Activated naive CD8-positive, alpha-beta T cell treated with anti-CD3 and anti-CD28 coated beads, Interleukin-2, amount 10 ng/mL, durations not matched to agents 7 days and 5 days (primary cell): ENCODE measurements around the gene SPINK5. TPM values are rescaled to one million over a fixed set of nuclear protein-coding genes. Genes with fewer than 3 reads are reported as not detected.

ENCODE experiments used
- ATAC-seq: fragments of 150-1000 bp; cut with Tn5 transposase; one replicate; pipeline ENCODE4 v1.10.0; 2021; ENCODE audit warnings: low read depth, moderate library complexity
- POLR2A ChIA-PET: fragments of 350-600 bp; sonication (Branson Sonifier 250); formaldehyde crosslinking; loops from one replicate; lab custom pipeline; 2021; ENCODE audit warnings: antibody characterized with exemption; lab: Charles Lee
- DNase-seq: peaks from one replicate; pipeline ENCODE4 v3.0.0; 2021
- H3K27ac Mint-ChIP-seq: one replicate; pipeline ENCODE4 v1.8.0; 2022; ENCODE audit warnings: mild to moderate bottlenecking, mixed read lengths
- H3K27me3 Mint-ChIP-seq: one replicate; pipeline ENCODE4 v1.8.0; 2022; ENCODE audit warnings: mild to moderate bottlenecking, moderate library complexity, mixed read lengths
- H3K36me3 Mint-ChIP-seq: one replicate; pipeline ENCODE4 v1.8.0; 2021; ENCODE audit warnings: mild to moderate bottlenecking, mixed read lengths
- H3K4me1 Mint-ChIP-seq: one replicate; pipeline ENCODE4 v1.8.0; 2021; ENCODE audit warnings: mixed read lengths
- H3K4me3 Mint-ChIP-seq: one replicate; pipeline ENCODE4 v1.8.0; 2022; ENCODE audit warnings: mild to moderate bottlenecking, moderate library complexity, mixed read lengths
- H3K9me3 Mint-ChIP-seq: one replicate; pipeline ENCODE4 v1.8.0; 2021; ENCODE audit warnings: mixed read lengths
- total RNA-seq, 2 experiments: library from RNA; stranded (reverse); gene quantifications; one replicate each; pipeline ENCODE4 v1.2.3, GENCODE V29; 2021

SPINK5 gene
- total RNA-seq, 2 experiments from 2014 or later, result not detected

DNA sequence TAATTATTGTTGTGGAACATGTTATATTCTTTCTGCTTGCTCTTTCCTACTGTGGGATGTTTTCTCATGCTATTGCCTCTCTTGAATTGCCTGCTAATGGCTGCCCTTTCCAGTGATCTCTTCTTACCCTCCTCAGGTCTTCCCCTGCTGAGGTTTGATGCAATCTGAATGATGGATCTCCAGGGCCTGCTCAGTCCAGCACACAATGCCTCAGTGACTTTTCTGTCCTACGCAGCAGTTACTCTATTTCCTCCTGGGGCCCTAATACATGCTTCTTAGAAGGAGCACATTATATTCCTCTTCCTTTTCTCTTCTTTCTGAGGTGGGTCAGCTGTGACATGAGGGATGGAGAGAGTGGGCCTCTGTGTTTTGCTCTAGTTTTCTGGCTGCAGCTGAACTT lies 104.5 kb downstream of the SPINK5 start, which contains the start of gene SPINK14:
Gene SPINK14, plus strand, starts transcription at position 301 of the 400 bp plus-strand sequence. CDS start 1,187 bp downstream, outside the sequence.
- DNase-seq (no peak), ATAC-seq (no peak)
- H3K4me1 Mint-ChIP-seq, result no peaks in the 10 kb centered on the region
- no peaks in the 10 kb centered on the region for H3K9me3 Mint-ChIP-seq
- H3K27me3 Mint-ChIP-seq, result peaks cover 13% of the 10 kb centered on the region
- no peak within 1 kb of the TSS for H3K27ac Mint-ChIP-seq
- POLR2A ChIA-PET, result no interaction called here
- no peak within 1 kb of the TSS for H3K4me3 Mint-ChIP-seq
- H3K36me3 Mint-ChIP-seq, result no peaks in the 10 kb centered on the region

DNA sequence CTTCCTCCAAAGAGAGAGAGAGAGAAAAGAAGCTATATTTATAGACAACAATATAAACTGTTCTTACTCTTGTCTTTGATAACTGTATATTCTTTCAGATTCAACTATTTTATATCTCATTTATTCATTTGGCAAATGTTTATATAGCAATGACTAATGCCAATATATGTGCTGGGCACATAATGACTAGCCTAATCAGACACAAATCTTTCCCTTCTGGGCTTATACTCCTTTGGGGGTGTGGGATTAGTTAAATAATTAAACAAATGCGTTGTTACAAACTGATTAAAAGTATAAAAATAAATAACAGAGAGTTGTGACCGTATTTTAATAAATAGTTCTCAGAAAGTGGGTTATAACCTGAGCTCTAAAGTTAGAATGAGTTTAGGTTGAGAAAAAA lies 108.6 kb downstream of the SPINK5 start:
- Mint-ChIP-seq H3K27me3 (peaks cover 26% of the 10 kb centered on the region), H3K9me3 (no peaks in the 10 kb centered on the region), H3K36me3 (no peaks in the 10 kb centered on the region), H3K4me1 (no peaks in the 10 kb centered on the region), H3K4me3 (no peak overlapping the region), H3K27ac (no peak overlapping the region)
- no peak for DNase-seq
- ATAC-seq, result no peak
- POLR2A ChIA-PET, result no interaction called here

DNA sequence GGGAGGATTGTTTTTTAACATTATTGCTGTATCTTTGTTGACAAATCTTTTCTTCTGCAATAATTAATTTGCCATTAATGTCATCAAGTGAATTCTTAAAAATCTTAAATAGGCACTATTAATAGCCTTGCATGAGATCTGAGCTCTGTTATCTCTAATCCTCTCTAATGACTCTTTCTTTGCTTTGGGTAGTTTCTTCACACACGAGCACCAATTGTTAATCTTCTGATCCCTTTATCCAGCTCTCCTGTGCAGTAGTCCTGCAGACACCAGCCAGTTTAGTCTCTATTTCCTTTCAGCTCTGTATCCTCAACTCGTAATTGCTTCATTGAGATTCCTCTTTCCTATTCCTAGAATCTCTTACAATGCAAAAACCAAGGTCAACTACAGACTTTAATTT lies 112.7 kb downstream of the SPINK5 start:
- H3K4me1 Mint-ChIP-seq, result no peaks in the 10 kb centered on the region
- H3K9me3 Mint-ChIP-seq, result no peaks in the 10 kb centered on the region
- no peaks in the 10 kb centered on the region for H3K36me3 Mint-ChIP-seq
- H3K27me3 Mint-ChIP-seq, result peaks cover 27% of the 10 kb centered on the region
- POLR2A ChIA-PET, result no interaction called here
- no peak overlapping the region for H3K27ac Mint-ChIP-seq
- H3K4me3 Mint-ChIP-seq, result no peak overlapping the region
- DNase-seq (no peak), ATAC-seq (no peak)

DNA sequence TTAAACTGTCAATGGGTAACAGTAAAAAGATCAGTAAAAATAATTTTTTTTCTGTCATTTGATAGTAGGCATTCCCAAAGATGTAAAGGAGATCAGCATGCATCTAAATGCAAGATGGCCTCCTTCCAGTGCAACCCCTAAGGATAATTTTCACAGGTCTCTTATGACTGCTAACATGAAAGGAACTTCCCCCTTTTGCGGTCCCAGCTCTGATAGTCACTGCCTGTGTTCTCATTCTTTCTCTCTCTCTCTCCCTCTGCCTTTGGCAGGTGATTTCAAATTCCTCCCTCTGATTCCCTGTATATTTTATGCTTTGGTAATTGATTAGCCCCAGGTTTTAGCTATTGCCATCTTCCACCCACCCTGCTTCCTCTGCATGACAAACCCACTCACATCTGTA lies 113.4 kb downstream of the SPINK5 start:
- peaks cover 25% of the 10 kb centered on the region for H3K27me3 Mint-ChIP-seq
- ATAC-seq, result no peak
- H3K9me3 Mint-ChIP-seq, result no peaks in the 10 kb centered on the region
- H3K4me1 Mint-ChIP-seq, result no peaks in the 10 kb centered on the region
- no peak overlapping the region for H3K27ac Mint-ChIP-seq
- no peaks in the 10 kb centered on the region for H3K36me3 Mint-ChIP-seq
- DNase-seq, result no peak
- H3K4me3 Mint-ChIP-seq, result no peak overlapping the region
- POLR2A ChIA-PET, result no interaction called here

DNA sequence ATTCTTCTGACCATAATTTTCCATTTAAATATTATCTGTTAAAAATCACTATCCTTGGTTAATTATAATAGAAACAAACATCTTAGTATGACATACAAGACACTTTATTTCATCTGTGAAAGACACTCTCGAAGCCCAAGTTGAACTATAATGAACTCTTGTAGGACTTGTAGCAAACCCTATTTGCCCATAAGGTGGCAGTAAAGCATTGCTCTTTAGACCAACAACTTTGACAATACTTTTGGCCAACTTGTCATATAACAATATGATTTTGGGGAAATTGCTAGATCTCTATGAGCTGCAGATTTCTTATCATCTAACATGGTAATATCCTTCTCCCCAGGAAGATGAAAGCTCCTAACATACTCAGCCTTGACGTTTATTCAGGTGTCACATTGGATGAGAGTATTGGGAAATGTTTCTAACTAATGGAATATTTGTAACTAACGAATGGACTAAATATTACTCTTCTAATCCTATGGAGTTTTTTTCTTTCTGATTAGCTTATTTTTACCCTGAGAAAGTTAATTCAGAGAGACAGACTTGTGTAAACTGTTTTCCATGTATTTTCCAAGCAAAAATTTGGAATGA lies 115.5 kb downstream of the SPINK5 start:
- Mint-ChIP-seq H3K27me3 (peaks cover 21% of the 10 kb centered on the region), H3K4me1 (no peaks in the 10 kb centered on the region), H3K4me3 (no peak overlapping the region), H3K36me3 (no peaks in the 10 kb centered on the region), H3K9me3 (no peaks in the 10 kb centered on the region), H3K27ac (no peak overlapping the region)
- DNase-seq (no peak), ATAC-seq (no peak)
- POLR2A ChIA-PET, result no interaction called here

DNA sequence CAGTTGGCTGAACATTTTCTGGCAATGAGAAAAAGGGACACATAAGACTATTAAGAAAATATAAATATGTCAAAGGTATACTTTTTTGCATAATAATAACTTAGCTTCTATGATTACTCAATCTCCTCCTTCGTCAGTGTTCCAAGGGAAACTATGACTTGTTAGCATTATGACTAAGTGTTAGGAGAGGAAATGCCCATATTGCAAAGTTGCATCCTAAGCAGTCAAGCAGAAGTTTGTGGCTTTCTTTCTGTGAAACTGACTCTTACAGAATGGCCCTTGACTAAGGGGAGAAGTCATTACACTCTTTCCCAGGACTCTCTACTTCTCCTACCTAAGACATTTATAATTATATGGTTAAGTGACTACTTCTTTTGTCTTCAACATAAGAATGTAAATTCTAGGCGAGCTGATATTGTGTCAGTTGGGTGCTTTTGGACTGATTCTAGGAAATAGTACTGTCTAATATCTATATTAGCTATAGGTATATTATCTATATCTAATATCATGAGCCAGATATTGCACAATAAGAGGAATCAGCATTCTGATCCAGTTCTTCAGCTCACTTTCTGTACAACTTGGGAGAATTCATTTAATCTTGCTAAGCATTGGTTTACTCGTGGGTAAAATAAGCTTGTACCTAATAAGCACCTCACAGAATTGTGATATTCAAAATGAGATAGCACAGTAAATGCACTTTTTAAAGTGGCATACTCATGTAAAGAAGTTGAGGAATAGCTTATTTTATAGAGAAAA lies 122.6 kb downstream of the SPINK5 start:
- peaks cover 9% of the 10 kb centered on the region for H3K27me3 Mint-ChIP-seq
- POLR2A ChIA-PET, result no interaction called here
- DNase-seq (no peak), ATAC-seq (peak; percentile 26)
- H3K9me3 Mint-ChIP-seq, result no peaks in the 10 kb centered on the region
- H3K36me3 Mint-ChIP-seq, result no peaks in the 10 kb centered on the region
- peaks cover 2% of the 10 kb centered on the region for H3K4me1 Mint-ChIP-seq
- no peak overlapping the region for H3K27ac Mint-ChIP-seq
- H3K4me3 Mint-ChIP-seq, result no peak overlapping the region

Other genes starting within 250 kb of the SPINK5 start
- not detected for gene SPINK1, start 232.3 kb upstream of the SPINK5 start, total RNA-seq
- not detected for gene SCGB3A2, start 185.3 kb upstream of the SPINK5 start, total RNA-seq
- gene C5orf46, start 157.4 kb upstream of the SPINK5 start, total RNA-seq, result not detected
- gene SPINK14, start 104.6 kb downstream of the SPINK5 start, total RNA-seq, result not detected
- not detected for gene SPINK6, start 139.1 kb downstream of the SPINK5 start, total RNA-seq
- not detected for gene MARCOL, start 174.5 kb downstream of the SPINK5 start, total RNA-seq
- gene SPINK13, start 204.8 kb downstream of the SPINK5 start, total RNA-seq, result not detected
- gene SPINK7, start 248.4 kb downstream of the SPINK5 start, total RNA-seq, result not detected